ENCODE measurements around the gene PILRA.
"Not testable (repeated sequence)": the region's sequence is repeated elsewhere in the genome, so short reads cannot be mapped to it uniquely, and the experiment has no call there.

The PILRA gene

GRCh38 chr7:100373261-100373831 is at the start of gene PILRA:
PILRA (plus strand) TSS chr7:100373487; CDS start chr7:100373657, 170 bp downstream.
- no peak for DNase-seq (ENCODE audit: low spot score)

GRCh38 chr7:100324194-100324593 is 49.1 kb upstream of the PILRA start:
- not testable (repeated sequence) for DNase-seq (ENCODE audit: low spot score)

- not testable (repeated sequence) for DNase-seq (ENCODE audit: low spot score)
These were observed 47.6 kb upstream of the PILRA start for GRCh38 chr7:100325671-100326070.

- DNase-seq (ENCODE audit: low spot score) = not testable (repeated sequence)
These were observed 46.4 kb upstream of the PILRA start for GRCh38 chr7:100326914-100327313.

- peak; percentile 86 for DNase-seq (ENCODE audit: low spot score)
These were observed 37.5 kb upstream of the PILRA start for GRCh38 chr7:100335566-100336466.

GRCh38 chr7:100338083-100338696 is 35.1 kb upstream of the PILRA start:
- peak; percentile 29 for DNase-seq (ENCODE audit: low spot score)

- DNase-seq (ENCODE audit: low spot score) = not testable (repeated sequence)
These were observed 32.0 kb upstream of the PILRA start for GRCh38 chr7:100341286-100341685.

- DNase-seq (ENCODE audit: low spot score) = no peak
These were observed 30.5 kb upstream of the PILRA start for GRCh38 chr7:100342765-100343164.

GRCh38 chr7:100344124-100344559 is 29.1 kb upstream of the PILRA start:
- DNase-seq (ENCODE audit: low spot score) = not testable (repeated sequence)

GRCh38 chr7:100344560-100345287 is 28.6 kb upstream of the PILRA start:
- not testable (repeated sequence) for DNase-seq (ENCODE audit: low spot score)

GRCh38 chr7:100345288-100345672 is 28.0 kb upstream of the PILRA start:
- not testable (repeated sequence) for DNase-seq (ENCODE audit: low spot score)

GRCh38 chr7:100346921-100347320 is 26.4 kb upstream of the PILRA start:
- DNase-seq (ENCODE audit: low spot score) = no peak

- no peak for DNase-seq (ENCODE audit: low spot score)
These were observed 24.5 kb upstream of the PILRA start for GRCh38 chr7:100348805-100349204.

GRCh38 chr7:100349757-100350156 is 23.5 kb upstream of the PILRA start:
- no peak for DNase-seq (ENCODE audit: low spot score)

GRCh38 chr7:100351657-100352058 is 21.6 kb upstream of the PILRA start:
- DNase-seq (ENCODE audit: low spot score) = no peak

- DNase-seq (ENCODE audit: low spot score) = not testable (repeated sequence)
These were observed 21.0 kb upstream of the PILRA start for GRCh38 chr7:100352230-100352781.

GRCh38 chr7:100352984-100353684 is 20.2 kb upstream of the PILRA start:
- no peak for DNase-seq (ENCODE audit: low spot score)

- DNase-seq (ENCODE audit: low spot score) = no peak
These were observed 19.5 kb upstream of the PILRA start for GRCh38 chr7:100353685-100354330.

- DNase-seq (ENCODE audit: low spot score) = no peak
These were observed 16.7 kb upstream of the PILRA start for GRCh38 chr7:100356416-100357068.

- DNase-seq (ENCODE audit: low spot score) = no peak
These were observed 16.1 kb upstream of the PILRA start for GRCh38 chr7:100357131-100357561.
